ENCODE results near the gene ZNF101.

DNA sequence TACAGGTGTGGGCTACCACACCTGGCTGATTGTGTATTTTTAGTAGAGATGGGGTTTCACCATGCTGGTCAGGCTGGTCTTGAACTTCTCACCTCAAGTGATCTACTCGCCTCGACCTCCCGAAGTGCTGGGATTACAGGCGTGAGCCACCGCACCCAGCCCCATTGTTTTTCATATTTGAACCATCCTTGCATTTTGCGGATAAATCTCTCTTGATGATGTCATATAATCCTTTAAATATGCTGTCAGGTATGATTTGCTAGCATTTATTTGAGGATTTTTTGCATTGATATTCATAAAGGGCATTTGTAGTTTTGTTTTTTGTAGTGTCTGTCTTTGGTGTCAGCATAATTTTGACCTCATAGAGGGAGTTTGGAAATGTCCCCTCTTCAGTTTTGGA is 5.7 kb downstream of the ZNF101 start:
- TF ChIP-seq, protein P1, sequence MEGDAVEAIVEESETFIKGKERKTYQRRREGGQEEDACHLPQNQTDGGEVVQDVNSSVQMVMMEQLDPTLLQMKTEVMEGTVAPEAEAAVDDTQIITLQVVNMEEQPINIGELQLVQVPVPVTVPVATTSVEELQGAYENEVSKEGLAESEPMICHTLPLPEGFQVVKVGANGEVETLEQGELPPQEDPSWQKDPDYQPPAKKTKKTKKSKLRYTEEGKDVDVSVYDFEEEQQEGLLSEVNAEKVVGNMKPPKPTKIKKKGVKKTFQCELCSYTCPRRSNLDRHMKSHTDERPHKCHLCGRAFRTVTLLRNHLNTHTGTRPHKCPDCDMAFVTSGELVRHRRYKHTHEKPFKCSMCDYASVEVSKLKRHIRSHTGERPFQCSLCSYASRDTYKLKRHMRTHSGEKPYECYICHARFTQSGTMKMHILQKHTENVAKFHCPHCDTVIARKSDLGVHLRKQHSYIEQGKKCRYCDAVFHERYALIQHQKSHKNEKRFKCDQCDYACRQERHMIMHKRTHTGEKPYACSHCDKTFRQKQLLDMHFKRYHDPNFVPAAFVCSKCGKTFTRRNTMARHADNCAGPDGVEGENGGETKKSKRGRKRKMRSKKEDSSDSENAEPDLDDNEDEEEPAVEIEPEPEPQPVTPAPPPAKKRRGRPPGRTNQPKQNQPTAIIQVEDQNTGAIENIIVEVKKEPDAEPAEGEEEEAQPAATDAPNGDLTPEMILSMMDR (IDR thresholded peaks at IDR 0.05): no peak
- TF ChIP-seq POLR2AphosphoS5 (IDR thresholded peaks at IDR 0.05) (no peak), POLR2A (IDR thresholded peaks at IDR 0.05) (no peak), EP300 (IDR thresholded peaks at IDR 0.05) (no peak)
